ENCODE results near the gene RAB31.

GRCh38 chr18:9855681-9856080 is 147.6 kb downstream of the RAB31 start:
- no peak for TF ChIP-seq POLR2A (IDR thresholded peaks at IDR 0.05)
- TF ChIP-seq, protein P1, sequence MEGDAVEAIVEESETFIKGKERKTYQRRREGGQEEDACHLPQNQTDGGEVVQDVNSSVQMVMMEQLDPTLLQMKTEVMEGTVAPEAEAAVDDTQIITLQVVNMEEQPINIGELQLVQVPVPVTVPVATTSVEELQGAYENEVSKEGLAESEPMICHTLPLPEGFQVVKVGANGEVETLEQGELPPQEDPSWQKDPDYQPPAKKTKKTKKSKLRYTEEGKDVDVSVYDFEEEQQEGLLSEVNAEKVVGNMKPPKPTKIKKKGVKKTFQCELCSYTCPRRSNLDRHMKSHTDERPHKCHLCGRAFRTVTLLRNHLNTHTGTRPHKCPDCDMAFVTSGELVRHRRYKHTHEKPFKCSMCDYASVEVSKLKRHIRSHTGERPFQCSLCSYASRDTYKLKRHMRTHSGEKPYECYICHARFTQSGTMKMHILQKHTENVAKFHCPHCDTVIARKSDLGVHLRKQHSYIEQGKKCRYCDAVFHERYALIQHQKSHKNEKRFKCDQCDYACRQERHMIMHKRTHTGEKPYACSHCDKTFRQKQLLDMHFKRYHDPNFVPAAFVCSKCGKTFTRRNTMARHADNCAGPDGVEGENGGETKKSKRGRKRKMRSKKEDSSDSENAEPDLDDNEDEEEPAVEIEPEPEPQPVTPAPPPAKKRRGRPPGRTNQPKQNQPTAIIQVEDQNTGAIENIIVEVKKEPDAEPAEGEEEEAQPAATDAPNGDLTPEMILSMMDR (IDR thresholded peaks at IDR 0.05) = no peak
- no peak for TF ChIP-seq EP300 (IDR thresholded peaks at IDR 0.05)
- TF ChIP-seq POLR2AphosphoS5 (IDR thresholded peaks at IDR 0.05) = no peak

Data from upper lobe of left lung (tissue), 4 donors.